GM19467 (cell line): Measurements from ENCODE around the gene HLF.

Source experiments
- ATAC-seq: cut with Tn5 transposase; IDR thresholded peaks from one replicate; pipeline ENCODE4 v1.9.1; 2021; ENCODE audit warnings: mild to moderate bottlenecking, moderate library complexity; ENCODE audit not compliant: unreplicated experiment

Gene HLF

GRCh38 chr17:55289978-55290377 is 25.2 kb downstream of the HLF start:
- no peak for ATAC-seq

- ATAC-seq = no peak
Measured at GRCh38 chr17:55290492-55291113, 25.8 kb downstream of the HLF start.

DNA sequence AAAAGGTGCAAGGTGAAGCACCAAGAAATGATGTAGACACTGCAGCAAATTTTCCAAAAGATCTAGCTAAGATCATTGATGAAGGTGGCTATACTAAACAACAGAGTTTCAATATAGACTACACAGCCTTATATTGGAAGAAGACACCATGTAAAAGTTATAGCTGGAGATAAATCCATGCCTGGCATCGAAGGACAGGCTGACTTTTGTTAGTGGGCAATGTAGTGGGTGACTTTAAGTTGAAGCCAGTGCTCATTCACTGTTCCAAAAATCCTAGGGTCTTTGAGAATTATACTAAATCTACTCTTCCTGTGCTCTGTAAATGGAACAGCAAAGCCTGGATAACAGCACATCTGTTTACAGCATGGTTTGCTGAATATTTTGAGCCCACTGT is 26.4 kb downstream of the HLF start:
- no peak for ATAC-seq

GRCh38 chr17:55292094-55292493 is 27.3 kb downstream of the HLF start:
- ATAC-seq = no peak

DNA sequence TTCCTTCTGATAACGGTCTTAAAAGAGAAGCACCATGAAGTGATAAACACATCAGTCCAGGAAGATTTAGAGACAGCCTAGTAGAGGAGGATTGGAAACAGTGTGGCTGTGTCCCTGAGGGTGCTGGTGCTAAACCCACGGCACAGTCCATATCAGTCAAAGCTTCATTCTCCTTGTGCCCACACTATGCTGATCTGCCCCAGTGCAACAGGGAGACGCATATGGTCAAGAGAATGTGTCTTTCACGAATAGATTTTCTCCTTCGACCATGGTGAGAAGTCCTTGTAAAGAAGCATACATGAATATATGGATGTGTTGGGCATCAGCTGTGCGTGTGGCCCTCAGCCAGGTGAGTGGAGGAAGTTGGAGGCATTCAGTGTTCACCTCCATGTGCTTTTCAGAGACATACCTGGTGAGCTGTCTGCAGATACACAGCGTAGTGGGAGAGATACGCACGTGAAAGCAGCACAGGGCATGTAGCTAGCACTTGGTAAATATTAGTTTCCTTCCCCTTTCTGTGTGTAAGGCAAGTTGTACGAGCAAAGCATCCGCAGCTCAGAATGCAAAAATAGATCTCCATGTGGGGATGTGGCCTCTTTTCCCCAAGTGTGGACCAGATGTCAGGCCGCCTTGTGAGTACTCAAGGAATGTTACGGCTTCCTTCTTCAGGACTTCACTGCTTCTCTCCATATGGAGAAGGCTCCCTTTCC is 29.4 kb downstream of the HLF start:
- no peak for ATAC-seq

DNA sequence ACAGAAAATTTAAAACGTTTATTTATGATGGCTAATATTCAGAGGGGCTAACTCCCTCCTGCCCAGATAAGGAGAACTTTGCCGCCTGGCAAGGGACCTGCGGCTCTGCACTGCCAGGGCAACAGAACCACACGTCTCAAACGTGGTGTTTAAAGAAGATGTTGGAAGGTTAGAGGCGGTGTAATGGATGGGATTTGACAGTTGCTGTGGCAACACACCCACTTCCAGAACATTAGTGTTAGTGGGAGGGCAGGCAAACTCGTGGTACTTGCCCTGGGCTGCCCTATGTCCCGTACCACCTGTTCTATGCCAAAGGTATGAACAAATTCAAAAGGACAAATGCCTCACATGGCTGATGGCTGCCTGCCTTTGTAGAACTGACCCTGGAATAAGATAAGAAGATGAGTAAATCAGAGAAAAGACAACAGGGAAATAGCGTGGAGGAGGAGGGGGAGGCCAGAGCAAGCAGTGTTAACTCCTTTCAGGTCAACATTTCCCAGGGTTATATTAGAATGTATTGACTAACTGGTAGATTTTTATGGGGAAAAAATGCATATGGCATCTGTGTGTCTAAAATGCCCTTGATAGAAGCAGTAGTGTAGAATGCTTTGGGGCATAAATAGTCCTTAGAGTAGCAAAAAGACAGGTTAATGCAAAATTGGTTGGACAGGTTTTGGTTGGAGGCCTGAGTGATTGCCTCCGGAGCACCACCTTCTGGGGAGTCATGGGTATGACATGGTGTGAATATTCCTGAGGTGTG is 30.8 kb downstream of the HLF start:
- no peak for ATAC-seq

DNA sequence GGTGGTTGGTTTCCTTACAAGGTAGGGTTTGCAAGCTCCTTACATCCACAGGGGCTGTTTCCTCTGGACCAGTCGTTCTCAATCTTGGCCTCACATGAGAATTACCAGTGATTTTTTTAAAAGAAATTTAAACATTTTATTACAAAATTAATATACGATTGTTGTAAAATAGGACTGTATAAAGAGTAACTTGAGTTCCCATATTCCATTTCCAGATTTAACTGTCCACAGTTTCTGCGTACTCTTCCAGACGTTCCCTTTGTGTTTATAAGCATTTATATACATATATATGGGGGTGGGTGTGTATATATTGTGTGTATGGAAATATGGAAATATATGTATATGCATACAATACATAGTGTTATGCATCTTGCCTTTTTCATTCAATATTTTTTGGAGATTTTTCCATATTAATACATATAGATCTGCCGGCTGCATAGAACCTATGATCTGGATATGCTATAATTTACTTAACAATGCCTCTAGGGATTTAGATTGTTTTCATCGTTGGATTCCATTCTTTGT is 31.5 kb downstream of the HLF start:
- ATAC-seq = no peak

DNA sequence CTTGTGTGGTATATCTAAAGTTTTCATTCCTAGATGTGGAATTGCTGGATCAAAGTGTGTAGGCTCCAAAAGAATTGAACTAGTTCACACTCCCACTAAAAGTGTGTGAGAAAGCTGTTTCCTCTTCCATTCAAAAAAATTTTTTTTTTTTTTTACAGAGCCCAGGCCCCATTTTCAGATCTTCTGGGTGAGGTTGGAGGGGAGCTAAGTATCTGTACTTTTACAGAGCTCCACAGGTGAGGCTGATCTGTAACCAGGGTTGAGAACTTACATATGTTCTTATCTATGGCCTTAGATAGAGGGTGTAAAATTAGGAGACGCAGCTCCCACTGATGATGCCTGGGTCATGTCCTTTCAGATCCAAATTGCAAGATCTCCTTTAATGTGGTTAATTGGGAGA is 31.9 kb downstream of the HLF start:
- no peak for ATAC-seq

- no peak for ATAC-seq
Measured at GRCh38 chr17:55298111-55298730, 33.5 kb downstream of the HLF start.

DNA sequence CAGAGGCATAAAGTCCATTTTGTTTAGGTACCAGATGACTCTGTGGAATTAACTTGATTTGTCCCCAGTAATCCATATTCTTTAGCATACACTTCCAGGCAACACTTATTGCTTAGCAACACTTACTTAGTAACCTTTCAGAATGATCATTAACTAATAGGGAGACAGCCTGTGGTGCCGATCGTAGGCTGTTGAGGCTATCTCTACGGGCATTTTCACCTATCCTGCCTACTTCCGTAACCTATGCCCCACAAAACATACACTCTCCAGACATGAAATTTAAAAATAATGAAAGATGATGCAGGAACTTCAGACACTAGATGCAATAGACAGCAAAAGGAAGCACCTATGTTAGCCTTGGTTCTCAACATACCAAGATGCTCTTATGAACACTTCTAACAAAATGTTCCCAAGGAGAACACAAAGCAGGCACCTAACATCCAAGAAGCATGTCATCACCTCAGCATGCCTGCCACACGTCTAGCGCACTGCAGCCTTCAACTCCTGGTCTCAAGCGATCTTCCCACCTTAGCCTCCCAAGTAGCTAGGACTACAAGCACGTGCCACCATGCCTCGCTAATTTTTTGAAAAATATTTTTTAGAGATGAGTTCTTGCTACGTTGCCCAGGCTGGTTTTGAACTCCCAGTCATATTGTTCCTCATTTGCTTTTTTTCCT is 34.5 kb downstream of the HLF start:
- no peak for ATAC-seq

- ATAC-seq = no peak
Measured at GRCh38 chr17:55299890-55300289, 35.1 kb downstream of the HLF start.

GRCh38 chr17:55300479-55301290 is 35.9 kb downstream of the HLF start:
- ATAC-seq = no peak

GRCh38 chr17:55301521-55302406 is 37.0 kb downstream of the HLF start:
- no peak for ATAC-seq

- no peak for ATAC-seq
Measured at GRCh38 chr17:55302407-55302787, 37.6 kb downstream of the HLF start.

- ATAC-seq = no peak
Measured at GRCh38 chr17:55303008-55303493, 38.3 kb downstream of the HLF start.

DNA sequence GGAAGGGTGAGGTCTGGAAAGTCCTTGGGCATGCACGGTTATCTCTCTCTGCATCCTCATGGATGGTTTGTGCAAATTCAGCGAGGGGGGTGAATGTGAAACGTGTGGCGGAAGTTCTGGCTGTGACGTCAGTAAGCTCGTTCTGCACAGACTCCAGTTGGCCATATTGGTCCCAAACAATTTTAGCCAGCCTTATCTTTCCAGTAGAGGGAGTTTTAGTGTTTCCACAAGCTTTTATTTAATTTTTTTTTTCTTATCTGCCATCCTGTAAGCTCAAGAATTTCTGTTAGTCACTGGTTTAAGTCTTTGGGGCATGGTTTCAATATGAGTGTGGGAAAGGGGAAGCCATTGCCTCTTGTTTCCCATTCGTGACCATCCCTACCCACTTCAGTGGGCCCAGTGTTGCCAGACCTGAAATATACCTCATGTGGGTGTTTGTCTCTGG is 39.0 kb downstream of the HLF start:
- no peak for ATAC-seq

- no peak for ATAC-seq
Measured at GRCh38 chr17:55304171-55304859, 39.6 kb downstream of the HLF start.
